Superior temporal gyrus (tissue), 1 donor: ENCODE results near the gene ADGRL3.

Experiments used
- DNase-seq: peaks from one replicate; pipeline ENCODE4 v3.0.0-alpha.2; 2016; ENCODE audit errors: extremely low spot score

The ADGRL3 gene

DNA sequence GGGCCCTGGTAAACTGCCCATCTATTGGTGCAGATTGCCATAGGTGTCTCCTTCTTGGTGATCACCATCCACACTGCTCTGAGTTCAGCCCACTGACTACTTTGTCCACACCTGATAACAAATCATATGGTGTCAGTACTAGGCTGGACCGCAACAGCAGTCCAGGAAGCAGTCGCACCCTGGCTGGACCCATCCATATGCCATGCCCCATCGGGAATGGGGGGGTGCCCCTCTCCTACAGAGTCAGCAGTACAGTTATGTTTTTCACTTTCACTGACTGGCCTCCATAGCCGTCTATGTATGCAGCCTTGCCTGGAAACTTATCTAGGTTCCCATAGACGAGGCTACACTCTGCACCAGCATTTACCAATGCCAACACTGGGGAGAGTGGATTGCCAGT, 226.1 kb downstream of the ADGRL3 start:
- DNase-seq = no peak

DNA sequence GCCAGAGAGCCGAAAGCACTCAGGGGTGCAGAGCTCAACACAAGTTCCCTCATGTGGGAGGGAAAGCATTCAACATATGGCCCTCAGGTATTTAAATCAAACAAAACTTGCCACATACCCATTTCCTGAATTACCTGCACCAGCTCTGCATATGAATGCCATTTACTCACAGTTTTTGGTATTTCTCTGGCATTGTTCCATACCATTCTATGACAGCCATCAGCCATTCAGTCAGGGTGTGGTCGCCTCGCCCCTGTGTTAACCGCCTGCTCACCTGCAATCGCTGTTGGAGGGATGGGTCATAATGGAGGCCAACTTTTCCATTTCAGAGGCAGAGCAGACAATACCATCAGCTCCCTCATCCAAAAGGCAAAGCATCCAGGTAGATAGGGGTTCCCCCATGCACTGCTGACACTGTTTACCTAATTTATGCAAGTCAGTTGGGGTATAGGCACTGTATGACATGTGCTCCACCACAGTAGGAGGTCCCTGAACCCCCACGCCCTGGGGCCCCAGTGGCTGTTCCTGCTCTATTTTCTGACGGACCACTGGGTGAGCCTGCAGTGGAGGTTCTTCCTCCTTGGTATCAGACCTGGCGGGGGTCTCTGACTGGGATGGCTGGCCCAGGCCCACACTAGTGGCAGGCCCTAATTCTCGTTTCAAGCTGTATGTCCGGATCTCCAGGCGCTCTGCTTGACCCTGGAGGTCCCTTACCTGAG, 227.1 kb downstream of the ADGRL3 start:
- DNase-seq = no peak

GRCh38 chr4:61427818-61428495, 227.8 kb downstream of the ADGRL3 start:
- DNase-seq = no peak

DNA sequence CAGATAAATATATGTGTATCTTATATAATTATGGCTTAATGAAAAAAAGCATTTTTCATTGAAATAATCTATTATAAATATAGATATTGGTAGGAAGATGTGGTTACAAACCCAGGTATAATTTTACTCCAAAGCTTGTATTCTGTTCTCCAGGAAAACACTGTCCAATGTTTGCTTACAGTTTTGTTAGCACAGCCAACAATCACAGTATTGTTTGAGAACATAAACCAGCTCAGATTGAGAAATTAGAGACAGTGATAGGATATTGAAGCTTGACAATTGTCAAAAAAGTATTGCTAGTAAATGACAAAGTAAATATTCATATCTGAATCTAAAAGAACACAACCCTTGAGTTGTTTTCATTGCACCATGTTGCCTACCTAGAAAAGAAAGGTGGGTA, 228.8 kb downstream of the ADGRL3 start:
- no peak for DNase-seq

- no peak for DNase-seq
These were observed 231.0 kb downstream of the ADGRL3 start for GRCh38 chr4:61431131-61431530.

DNA sequence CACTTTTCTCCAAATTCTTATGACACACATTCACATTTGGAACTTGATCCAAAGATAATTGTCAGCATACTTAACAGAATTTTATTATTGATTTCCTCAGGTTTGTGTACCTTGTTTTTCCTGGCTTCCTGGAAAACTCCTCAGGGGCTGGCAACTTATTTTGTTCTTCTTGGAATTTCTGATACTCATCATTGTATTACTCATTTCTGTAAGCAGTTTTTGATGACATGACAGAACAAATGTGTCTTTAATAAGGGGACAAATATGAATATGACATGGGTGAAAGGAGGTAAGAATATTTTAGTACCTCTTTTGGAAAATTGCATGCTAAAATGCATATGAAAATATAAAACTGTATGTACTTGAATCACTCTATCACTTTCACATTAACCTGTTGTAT, 237.8 kb downstream of the ADGRL3 start:
- no peak for DNase-seq

- peak; percentile 14 for DNase-seq
These were observed 240.2 kb downstream of the ADGRL3 start for GRCh38 chr4:61440321-61440720.

DNA sequence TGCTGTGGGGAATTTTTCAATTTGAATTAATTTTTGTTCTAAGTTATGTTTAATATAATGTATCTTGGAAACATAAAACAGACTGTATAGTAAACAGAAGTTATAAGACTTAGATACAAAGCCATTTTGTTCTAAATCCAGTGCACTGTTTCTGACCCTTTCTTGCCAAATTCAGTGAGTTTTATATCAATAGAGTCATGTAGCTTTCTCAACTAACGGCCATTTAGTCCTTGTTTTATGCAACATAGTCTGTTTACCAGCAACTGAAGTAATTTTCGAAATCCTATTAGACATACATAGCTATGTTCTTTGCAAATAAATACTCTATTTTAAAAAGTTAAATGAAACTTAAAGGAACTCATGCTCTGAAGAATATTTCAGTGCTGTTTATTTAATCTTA, 242.8 kb downstream of the ADGRL3 start:
- DNase-seq = no peak

- DNase-seq = peak; percentile 11
These were observed 243.8 kb downstream of the ADGRL3 start for GRCh38 chr4:61443813-61444510.

DNA sequence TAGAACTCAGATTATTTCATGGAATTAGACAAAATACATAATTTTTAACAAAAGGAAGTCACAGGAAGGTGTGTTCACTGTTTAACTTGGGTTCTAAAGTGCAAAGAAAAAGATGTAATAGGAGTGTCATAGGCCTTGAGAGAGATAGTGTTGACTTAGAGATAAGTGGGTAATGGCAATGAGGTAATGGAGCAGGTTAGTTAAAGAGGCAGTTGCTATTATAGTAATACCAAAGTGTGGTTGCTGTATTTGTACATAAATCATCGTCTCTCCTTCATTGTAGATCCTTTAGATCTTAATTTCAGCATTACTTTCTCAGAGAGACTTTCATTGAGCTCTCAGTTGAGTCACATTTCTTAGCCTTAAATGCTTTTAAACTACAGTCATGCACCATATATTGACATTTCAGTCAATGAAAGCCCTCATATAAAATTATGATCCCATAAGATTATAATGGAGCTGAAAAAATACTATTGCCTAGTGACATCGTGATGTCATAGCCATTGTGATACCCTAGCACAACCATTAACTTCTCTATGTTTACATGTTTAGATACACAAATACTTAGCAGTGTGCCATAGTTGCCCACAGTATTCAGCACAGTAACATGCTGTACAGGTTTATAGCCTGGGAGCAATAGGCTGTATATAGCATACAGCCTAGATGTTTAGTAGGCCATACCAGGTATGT, 245.4 kb downstream of the ADGRL3 start:
- DNase-seq = no peak

- DNase-seq = no peak
These were observed 246.8 kb downstream of the ADGRL3 start for GRCh38 chr4:61446941-61447340.

- no peak for DNase-seq
These were observed 247.8 kb downstream of the ADGRL3 start for GRCh38 chr4:61447918-61448317.

DNA sequence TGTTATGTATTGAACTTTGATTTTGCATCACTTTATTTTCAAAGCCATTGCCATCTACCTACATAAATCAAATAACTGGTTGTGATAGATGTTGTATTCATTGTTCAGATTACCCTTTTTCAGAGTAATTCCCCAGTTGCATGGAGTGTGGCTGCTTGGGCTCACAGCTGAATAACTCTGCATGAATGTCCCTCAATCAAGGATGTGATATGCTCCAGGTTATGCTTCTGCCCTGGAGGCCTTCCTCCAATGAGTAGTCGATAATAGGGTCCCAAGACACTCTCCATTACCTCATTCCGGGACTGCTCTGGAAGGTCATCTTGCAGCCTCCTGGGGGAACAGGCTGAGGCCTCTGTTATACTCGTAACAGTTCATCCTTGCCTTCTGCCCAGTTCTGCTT, 251.8 kb downstream of the ADGRL3 start:
- DNase-seq = no peak

- no peak for DNase-seq
These were observed 261.8 kb downstream of the ADGRL3 start for GRCh38 chr4:61461956-61462355.

GRCh38 chr4:61462451-61463326, 262.6 kb downstream of the ADGRL3 start:
- no peak for DNase-seq

GRCh38 chr4:61468024-61468720, 268.0 kb downstream of the ADGRL3 start:
- no peak for DNase-seq

GRCh38 chr4:61473306-61473705, 273.2 kb downstream of the ADGRL3 start:
- no peak for DNase-seq

- DNase-seq = no peak
These were observed 278.2 kb downstream of the ADGRL3 start for GRCh38 chr4:61478340-61478739.

- DNase-seq = no peak
These were observed 284.9 kb downstream of the ADGRL3 start for GRCh38 chr4:61485056-61485455.

DNA sequence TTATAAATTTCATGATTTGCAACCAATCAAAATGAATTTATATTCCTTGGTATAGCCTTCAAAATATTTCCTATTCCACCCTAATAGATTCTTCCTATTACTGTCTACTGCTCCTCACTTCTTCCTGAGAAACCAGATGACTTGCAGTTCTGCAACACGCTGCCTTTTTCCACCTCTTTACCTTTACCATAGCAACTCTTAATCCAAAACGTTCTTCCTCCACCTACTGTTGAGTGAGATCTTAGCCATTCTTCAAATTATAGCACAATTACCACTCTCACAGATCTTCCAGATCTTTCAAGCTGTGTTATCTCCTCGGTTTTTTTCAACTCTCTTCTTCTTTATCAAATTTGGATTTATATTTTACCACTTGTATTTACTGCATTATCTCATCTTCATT, 289.8 kb downstream of the ADGRL3 start:
- DNase-seq = no peak

GRCh38 chr4:61493041-61493440, 292.9 kb downstream of the ADGRL3 start:
- DNase-seq = no peak
